Smooth muscle cell (in vitro differentiated cells): ENCODE results near the gene NFYC. TPM values are rescaled to one million over a fixed set of nuclear protein-coding genes. Genes with fewer than 3 reads are reported as not detected.

Experiments used
- DNase-seq: peaks from one replicate; lab custom pipeline; 2025; ENCODE audit not compliant: unreplicated experiment; lab: John Stamatoyannopoulos, UW
- H2AFZ ChIP-seq: fragments of 200-600 bp; sonication (generic); 2 replicates; pipeline ENCODE4 v1.6.0; 2016; ENCODE audit warnings: antibody characterized with exemption, low read depth, mild to moderate bottlenecking
- H3F3A ChIP-seq: fragments of 200-600 bp; sonication (generic); 2 replicates; pipeline ENCODE4 v1.6.0; 2017; ENCODE audit warnings: antibody characterized with exemption, low read depth
- H3K27ac ChIP-seq: fragments of 200-600 bp; sonication (generic); 2 replicates; pipeline ENCODE4 v1.5.1; 2016; ENCODE audit warnings: low read depth, mild to moderate bottlenecking
- H3K27me3 ChIP-seq: fragments of 200-600 bp; sonication (generic); 2 replicates; pipeline ENCODE4 v1.6.1; 2016; ENCODE audit warnings: low read depth, mild to moderate bottlenecking
- H3K36me3 ChIP-seq: fragments of 200-600 bp; sonication (generic); 2 replicates; pipeline ENCODE4 v1.5.1; 2016; ENCODE audit warnings: low read depth
- H3K4me1 ChIP-seq: fragments of 200-600 bp; sonication (generic); 2 replicates; pipeline ENCODE4 v1.5.1; 2016; ENCODE audit warnings: low read depth
- H3K4me2 ChIP-seq: fragments of 200-600 bp; sonication (generic); 2 replicates; pipeline ENCODE4 v1.6.0; 2016; ENCODE audit warnings: mild to moderate bottlenecking
- H3K4me3 ChIP-seq: fragments of 200-600 bp; sonication (generic); 2 replicates; pipeline ENCODE4 v1.5.1; 2016; ENCODE audit warnings: mild to moderate bottlenecking
- H3K79me2 ChIP-seq: fragments of 200-600 bp; sonication (generic); 2 replicates; pipeline ENCODE4 v1.6.0; 2016; ENCODE audit warnings: low read depth, mild to moderate bottlenecking
- H3K9ac ChIP-seq: fragments of 200-600 bp; sonication (generic); 2 replicates; pipeline ENCODE4 v1.6.0; 2016; ENCODE audit warnings: low read depth
- H3K9me3 ChIP-seq: fragments of 200-600 bp; sonication (generic); replicated peaks from 2 replicates; pipeline ENCODE4 v1.5.1; 2016; ENCODE audit warnings: low read depth
- H4K20me1 ChIP-seq: fragments of 200-600 bp; sonication (generic); 2 replicates; pipeline ENCODE4 v1.6.0; 2016; ENCODE audit warnings: low read depth
- WGBS: methylation state at CpG from one replicate; pipeline ENCODE4 v1.1.7; 2016; ENCODE audit warnings: low lambda C conversion rate; 5-methylcytosine and 5-hydroxymethylcytosine counted together
- polyA plus RNA-seq: library from polyadenylated mRNA; unstranded; fragments of >200 nt; fragmentation: Nextera tagmentation; extraction: Ambion mirVana; gene quantifications from 2 replicates; pipeline ENCODE4 v1.2.1, GENCODE V29; 2016
- total RNA-seq: library from RNA; depleted of rRNA; stranded (reverse); fragments of >200 nt; gene quantifications from 2 replicates; pipeline ENCODE4 v1.2.3, GENCODE V29; 2014
- TF ChIP-seq, protein P1 (sequence below): fragments of 200-600 bp; sonication (generic); IDR thresholded peaks from 2 replicates; pipeline ENCODE4 v1.5.1; 2017; ENCODE audit warnings: borderline replicate concordance, mild to moderate bottlenecking, antibody characterized with exemption; ENCODE audit not compliant: insufficient read depth, poor library complexity, severe bottlenecking

The NFYC gene
- total and polyA plus RNA-seq, 2 experiments from 2014 or later: 18.1 to 28.6 TPM

DNA sequence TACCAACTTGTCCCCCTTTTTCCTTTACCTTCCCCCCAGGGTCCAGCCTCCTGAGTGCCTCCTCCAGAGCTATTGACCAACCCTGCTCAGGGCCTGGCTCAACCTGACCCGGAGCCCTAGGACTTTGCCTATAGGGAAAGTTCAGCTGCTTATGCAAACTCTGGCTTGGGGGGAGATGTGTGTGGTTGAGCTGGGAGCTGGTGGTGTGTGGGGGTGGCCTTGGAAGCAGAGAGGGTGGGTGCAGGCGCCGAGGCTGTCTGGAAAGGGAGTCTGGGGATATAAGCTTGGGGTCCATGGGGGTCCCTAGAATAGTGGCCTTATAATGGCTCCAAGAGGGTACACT is 106.1 kb downstream of the NFYC start:
- H3K9ac ChIP-seq: no peak overlapping the region
- no peak overlapping the region for H2AFZ ChIP-seq
- peaks cover 17% of the 10 kb centered on the region for H3K27me3 ChIP-seq
- peaks cover 2% of the 10 kb centered on the region for H3F3A ChIP-seq
- no peak for DNase-seq
- H4K20me1 ChIP-seq: no peaks in the 10 kb centered on the region
- no peak overlapping the region for H3K27ac ChIP-seq
- no peak overlapping the region for H3K4me3 ChIP-seq
- TF ChIP-seq, protein P1, sequence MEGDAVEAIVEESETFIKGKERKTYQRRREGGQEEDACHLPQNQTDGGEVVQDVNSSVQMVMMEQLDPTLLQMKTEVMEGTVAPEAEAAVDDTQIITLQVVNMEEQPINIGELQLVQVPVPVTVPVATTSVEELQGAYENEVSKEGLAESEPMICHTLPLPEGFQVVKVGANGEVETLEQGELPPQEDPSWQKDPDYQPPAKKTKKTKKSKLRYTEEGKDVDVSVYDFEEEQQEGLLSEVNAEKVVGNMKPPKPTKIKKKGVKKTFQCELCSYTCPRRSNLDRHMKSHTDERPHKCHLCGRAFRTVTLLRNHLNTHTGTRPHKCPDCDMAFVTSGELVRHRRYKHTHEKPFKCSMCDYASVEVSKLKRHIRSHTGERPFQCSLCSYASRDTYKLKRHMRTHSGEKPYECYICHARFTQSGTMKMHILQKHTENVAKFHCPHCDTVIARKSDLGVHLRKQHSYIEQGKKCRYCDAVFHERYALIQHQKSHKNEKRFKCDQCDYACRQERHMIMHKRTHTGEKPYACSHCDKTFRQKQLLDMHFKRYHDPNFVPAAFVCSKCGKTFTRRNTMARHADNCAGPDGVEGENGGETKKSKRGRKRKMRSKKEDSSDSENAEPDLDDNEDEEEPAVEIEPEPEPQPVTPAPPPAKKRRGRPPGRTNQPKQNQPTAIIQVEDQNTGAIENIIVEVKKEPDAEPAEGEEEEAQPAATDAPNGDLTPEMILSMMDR: no peak
- H3K4me1 ChIP-seq: peaks cover 16% of the 10 kb centered on the region
- H3K9me3 ChIP-seq: no peaks in the 10 kb centered on the region
- H3K36me3 ChIP-seq: no peaks in the 10 kb centered on the region
- no peak overlapping the region for H3K4me2 ChIP-seq
- 94% methylated on average over 3 of the region's 3 CpGs for WGBS
- H3K79me2 ChIP-seq: no peaks in the 10 kb centered on the region

DNA sequence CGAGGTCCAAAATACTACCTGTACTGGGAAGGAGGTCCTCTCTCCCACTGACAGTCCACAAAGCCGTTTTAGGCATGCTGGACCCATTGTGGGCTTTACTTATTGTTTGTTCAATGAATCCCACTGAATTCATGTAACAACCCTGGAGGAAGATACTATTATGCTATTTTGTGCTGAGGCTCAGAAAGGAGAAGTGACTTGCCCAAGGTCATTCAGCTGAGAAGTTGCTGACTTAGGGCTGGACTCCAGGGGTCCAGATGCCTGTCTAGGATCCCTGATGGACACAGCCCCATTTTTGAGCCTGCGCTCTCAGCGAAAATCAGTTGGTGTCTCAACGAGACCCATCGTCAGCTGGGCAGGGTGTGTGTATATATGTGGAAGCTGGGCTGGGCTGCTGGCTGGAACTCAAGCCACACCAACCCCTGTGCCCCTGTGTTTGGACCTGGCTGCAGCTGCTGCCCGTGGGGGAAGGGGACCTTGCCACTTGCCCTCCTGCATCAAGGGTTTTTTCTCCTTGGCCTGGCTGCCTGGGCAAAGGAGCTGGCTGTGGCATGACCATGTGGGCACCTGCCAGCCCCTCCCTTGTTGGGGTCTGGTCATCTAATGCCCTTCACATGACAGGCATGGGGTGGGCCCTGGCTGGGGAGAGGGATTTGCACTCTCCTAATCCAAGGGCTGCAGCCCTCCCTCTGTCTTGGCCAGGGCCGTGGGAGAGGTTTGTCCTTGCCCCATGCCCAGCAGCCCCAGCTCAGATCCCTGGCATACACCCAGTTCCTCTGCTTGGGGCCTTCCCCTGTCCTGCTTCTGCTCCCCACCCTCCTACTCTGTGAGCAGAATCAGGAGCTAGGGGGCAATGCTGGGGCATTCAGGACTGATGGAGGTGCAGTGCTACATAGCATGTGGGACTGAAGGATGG is 107.1 kb downstream of the NFYC start:
- H2AFZ ChIP-seq: no peak overlapping the region
- no peaks in the 10 kb centered on the region for H3K9me3 ChIP-seq
- TF ChIP-seq, protein P1: no peak
- no peak overlapping the region for H3K9ac ChIP-seq
- no peak overlapping the region for H3K4me3 ChIP-seq
- H3K4me2 ChIP-seq: no peak overlapping the region
- H3K79me2 ChIP-seq: no peaks in the 10 kb centered on the region
- H3K27me3 ChIP-seq: peaks cover 16% of the 10 kb centered on the region
- H3F3A ChIP-seq: peaks cover 5% of the 10 kb centered on the region
- no peaks in the 10 kb centered on the region for H3K36me3 ChIP-seq
- peaks cover 16% of the 10 kb centered on the region for H3K4me1 ChIP-seq
- no peak overlapping the region for H3K27ac ChIP-seq
- WGBS: 91% methylated on average over 8 of the region's 8 CpGs
- H4K20me1 ChIP-seq: no peaks in the 10 kb centered on the region
- no peak for DNase-seq

DNA sequence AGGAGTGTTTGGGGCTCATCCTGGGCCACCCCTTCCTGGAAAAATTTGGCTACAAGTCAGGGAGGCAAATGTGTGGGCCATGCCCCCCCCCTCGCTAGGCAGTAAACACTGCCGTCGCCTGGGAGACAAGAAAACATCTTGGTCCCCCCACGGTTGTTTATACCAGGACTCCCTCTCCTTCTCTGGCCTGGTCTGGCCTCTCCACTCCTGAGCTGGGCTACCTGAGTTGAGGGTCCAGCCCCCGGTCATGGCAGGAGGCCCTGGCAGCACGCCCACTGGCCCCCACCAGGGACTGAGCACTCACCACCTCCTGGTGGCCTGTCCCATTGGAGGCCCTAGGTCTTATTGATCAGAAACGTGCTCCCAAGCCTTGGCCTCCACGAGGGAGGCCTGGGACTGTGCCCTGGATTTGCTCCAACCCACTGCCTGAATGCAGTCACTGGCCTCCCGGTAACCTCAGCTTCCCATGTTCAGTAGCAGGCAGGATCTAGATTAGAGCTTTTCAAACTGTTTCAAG is 107.9 kb downstream of the NFYC start:
- Histone ChIP-seq H3K4me2 (no peak overlapping the region), H3K4me1 (peaks cover 16% of the 10 kb centered on the region), H3K9ac (no peak overlapping the region), H3K27me3 (peaks cover 8% of the 10 kb centered on the region), H3K36me3 (no peaks in the 10 kb centered on the region), H3K9me3 (no peaks in the 10 kb centered on the region), H3K4me3 (no peak overlapping the region), H3K27ac (no peak overlapping the region), H2AFZ (no peak overlapping the region), H3F3A (peaks cover 5% of the 10 kb centered on the region), H4K20me1 (no peaks in the 10 kb centered on the region), H3K79me2 (no peaks in the 10 kb centered on the region)
- 86% methylated on average over 9 of the region's 9 CpGs for WGBS
- DNase-seq: no peak
- TF ChIP-seq, protein P1: no peak
